IMR-90 (cell line): ENCODE measurements around the gene MAN2A1.

ENCODE experiments used
- MXI1 ChIP-seq: IDR thresholded peaks from 2 replicates; pipeline ENCODE4 v1.6.1; 2012; ENCODE audit warnings: low read depth, mild to moderate bottlenecking, low read length, moderate library complexity, borderline replicate concordance
- POLR2A ChIP-seq: IDR thresholded peaks from 2 replicates; pipeline ENCODE4 v1.6.1; 2012; ENCODE audit warnings: mild to moderate bottlenecking, low read depth, low read length
- RAD21 ChIP-seq: IDR thresholded peaks from 2 replicates; pipeline ENCODE4 v1.6.1; 2012; ENCODE audit warnings: low read length, improper control_type of control experiment
- RCOR1 ChIP-seq: IDR thresholded peaks from 2 replicates; pipeline ENCODE4 v1.6.1; 2012; ENCODE audit warnings: mild to moderate bottlenecking, low read length, improper control_type of control experiment; ENCODE audit not compliant: insufficient replicate concordance
- USF2 ChIP-seq: fragments of 150-350 bp; IDR thresholded peaks from 2 replicates; pipeline ENCODE4 v1.6.1; 2017; ENCODE audit warnings: mild to moderate bottlenecking, antibody characterized with exemption, low read length, low read depth

GRCh38 chr5:109739741-109740728 lies 50.3 kb downstream of the MAN2A1 start:
- TF ChIP-seq RAD21 (no peak), MXI1 (no peak), USF2 (no peak), RCOR1 (no peak), POLR2A (no peak)
